GM18909 (cell line): Measurements from ENCODE around the gene NRDE2.
"Not testable (repeated sequence)": the region's sequence is repeated elsewhere in the genome, so short reads cannot be mapped to it uniquely, and the experiment has no call there.

Experiments used
- ATAC-seq: cut with Tn5 transposase; IDR thresholded peaks from one replicate; pipeline ENCODE4 v1.9.1; 2021; ENCODE audit warnings: mild to moderate bottlenecking; ENCODE audit not compliant: unreplicated experiment, poor library complexity

NRDE2 gene

GRCh38 chr14:90342327-90342726 is 10.6 kb upstream of the NRDE2 start:
- no peak for ATAC-seq

- no peak for ATAC-seq
These were observed 10.0 kb upstream of the NRDE2 start for GRCh38 chr14:90341784-90342183.

- ATAC-seq, result not testable (repeated sequence)
These were observed 9.5 kb upstream of the NRDE2 start for GRCh38 chr14:90341232-90341631.

GRCh38 chr14:90336985-90337384 is 5.2 kb upstream of the NRDE2 start:
- no peak for ATAC-seq

GRCh38 chr14:90336401-90336800 is 4.7 kb upstream of the NRDE2 start:
- no peak for ATAC-seq

GRCh38 chr14:90332271-90332584 is 487 bp upstream of the NRDE2 start:
- no peak for ATAC-seq

- ATAC-seq, result no peak
These were observed 1.2 kb downstream of the NRDE2 start for GRCh38 chr14:90330203-90331196.

- ATAC-seq, result no peak
These were observed 9.8 kb downstream of the NRDE2 start for GRCh38 chr14:90321891-90322290.

GRCh38 chr14:90319634-90320541 is 11.9 kb downstream of the NRDE2 start:
- no peak for ATAC-seq

- ATAC-seq, result no peak
These were observed 12.6 kb downstream of the NRDE2 start for GRCh38 chr14:90319173-90319572.

GRCh38 chr14:90318016-90318415 is 13.7 kb downstream of the NRDE2 start:
- ATAC-seq, result no peak

GRCh38 chr14:90317286-90317685 is 14.5 kb downstream of the NRDE2 start:
- no peak for ATAC-seq

- no peak for ATAC-seq
These were observed 23.2 kb downstream of the NRDE2 start for GRCh38 chr14:90308561-90308960.

GRCh38 chr14:90305176-90305601 is 26.6 kb downstream of the NRDE2 start:
- ATAC-seq, result no peak

- ATAC-seq, result no peak
These were observed 27.2 kb downstream of the NRDE2 start for GRCh38 chr14:90304502-90304901.

GRCh38 chr14:90303473-90303872 is 28.3 kb downstream of the NRDE2 start:
- ATAC-seq, result no peak

- no peak for ATAC-seq
These were observed 29.0 kb downstream of the NRDE2 start for GRCh38 chr14:90302529-90303303.

GRCh38 chr14:90301668-90302090 is 30.1 kb downstream of the NRDE2 start:
- ATAC-seq, result no peak

GRCh38 chr14:90301122-90301521 is 30.6 kb downstream of the NRDE2 start:
- no peak for ATAC-seq

GRCh38 chr14:90300611-90301047 is 31.1 kb downstream of the NRDE2 start:
- no peak for ATAC-seq
